Activated T-cell treated with anti-CD3 and anti-CD28 coated beads, Interleukin-2, amount 50 U/mL, for 24 hours (primary cell): ENCODE data around the gene FZD10.

Experiments
- DNase-seq: peaks from one replicate; pipeline ENCODE4 v3.0.0-alpha.2; 2020
- H3K27ac Mint-ChIP-seq: 2 replicates; pipeline ENCODE4 v1.8.0; 2020; ENCODE audit warnings: mild to moderate bottlenecking, mixed read lengths
- H3K27me3 Mint-ChIP-seq: 2 replicates; pipeline ENCODE4 v1.8.0; 2020; ENCODE audit warnings: mixed read lengths
- H3K36me3 Mint-ChIP-seq: 2 replicates; pipeline ENCODE4 v1.8.0; 2020; ENCODE audit warnings: low read depth, mixed read lengths
- H3K4me1 Mint-ChIP-seq: 2 replicates; pipeline ENCODE4 v1.8.0; 2020; ENCODE audit warnings: low read depth, mixed read lengths
- H3K4me3 Mint-ChIP-seq: 2 replicates; pipeline ENCODE4 v1.8.0; 2020; ENCODE audit warnings: mild to moderate bottlenecking, moderate library complexity, mixed read lengths
- H3K9me3 Mint-ChIP-seq: 2 replicates; pipeline ENCODE4 v1.8.0; 2020; ENCODE audit warnings: mixed read lengths

FZD10 gene

DNA sequence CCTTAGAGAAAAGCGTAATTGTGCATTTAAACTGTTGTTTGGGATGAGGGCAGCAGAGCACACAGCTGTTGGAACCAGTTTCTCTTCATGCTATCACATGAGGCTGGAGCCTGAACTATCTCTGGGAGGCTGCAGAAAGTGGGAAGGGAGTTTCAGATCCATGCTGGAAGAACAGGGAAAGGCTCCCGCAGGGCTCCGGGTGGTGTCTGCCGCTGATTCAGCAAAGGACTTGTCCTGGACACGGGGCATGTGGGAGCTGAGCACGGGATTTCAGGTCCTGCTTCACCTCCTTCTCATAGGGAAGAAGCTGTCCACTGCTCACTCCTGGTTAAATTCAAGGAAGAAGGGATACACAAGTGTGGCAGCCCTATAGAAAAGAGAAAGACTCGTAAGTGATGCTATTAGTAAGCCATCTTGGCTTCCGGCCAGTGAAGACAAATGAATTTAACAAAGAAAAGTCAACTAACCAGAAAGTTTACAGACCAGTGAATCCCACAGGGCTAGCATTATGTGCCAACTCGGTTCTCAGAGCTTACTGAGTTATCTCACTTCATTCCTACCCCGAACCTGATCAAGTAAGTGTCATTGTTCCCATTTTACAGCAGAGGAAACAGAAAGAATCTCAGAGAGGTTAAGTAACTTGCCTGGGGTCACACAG is 6.7 kb upstream of the FZD10 start:
- no peaks in the 10 kb centered on the region for H3K4me1 Mint-ChIP-seq
- no peak overlapping the region for H3K4me3 Mint-ChIP-seq
- peaks cover 30% of the 10 kb centered on the region for H3K27me3 Mint-ChIP-seq
- H3K27ac Mint-ChIP-seq = no peak overlapping the region
- H3K36me3 Mint-ChIP-seq = no peaks in the 10 kb centered on the region
- DNase-seq = no peak
- no peaks in the 10 kb centered on the region for H3K9me3 Mint-ChIP-seq

- H3K36me3 Mint-ChIP-seq = no peaks in the 10 kb centered on the region
- no peak overlapping the region for H3K27ac Mint-ChIP-seq
- no peak for DNase-seq
- H3K9me3 Mint-ChIP-seq = no peaks in the 10 kb centered on the region
- H3K27me3 Mint-ChIP-seq = peaks cover 36% of the 10 kb centered on the region
- no peak overlapping the region for H3K4me3 Mint-ChIP-seq
- H3K4me1 Mint-ChIP-seq = peaks cover 2% of the 10 kb centered on the region
These were observed 5.5 kb upstream of the FZD10 start for GRCh38 chr12:130156652-130157275.

DNA sequence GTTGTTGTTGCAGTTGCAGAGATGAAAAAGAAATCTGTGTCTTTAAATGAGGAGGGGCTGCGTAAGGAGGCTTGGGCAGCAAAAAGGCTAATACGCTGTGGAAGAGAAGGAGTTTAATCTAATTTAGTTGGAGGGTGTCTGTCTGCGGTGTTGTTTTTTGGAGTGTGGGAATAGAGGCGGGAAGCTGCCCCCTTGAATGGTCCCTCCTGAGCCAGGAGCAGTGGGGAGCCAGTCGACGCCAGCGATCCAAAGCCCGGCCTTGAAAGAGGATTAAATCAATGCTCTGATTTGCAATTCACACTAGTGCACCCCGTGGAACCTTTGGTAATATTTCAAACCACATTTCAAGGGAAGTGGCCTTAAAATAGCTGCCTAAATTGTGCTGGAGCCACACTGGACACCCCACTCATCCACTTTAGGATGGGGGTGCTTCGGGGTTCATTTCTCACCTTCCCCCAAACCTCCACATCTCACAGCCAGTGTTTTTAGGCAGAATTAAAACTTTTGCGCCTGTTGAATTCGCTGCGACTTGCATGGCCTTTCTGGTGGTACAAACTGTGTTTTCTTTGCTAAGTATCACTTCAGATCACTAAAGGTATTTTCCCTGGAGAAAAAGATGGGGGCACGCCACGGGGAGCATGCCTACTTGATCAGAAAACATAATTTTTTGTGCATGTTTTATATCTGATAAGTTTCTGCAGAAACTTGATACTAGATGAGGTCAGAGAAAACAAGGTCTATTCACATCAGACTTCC is 4.1 kb upstream of the FZD10 start:
- H3K27me3 Mint-ChIP-seq = peaks cover 40% of the 10 kb centered on the region
- no peaks in the 10 kb centered on the region for H3K36me3 Mint-ChIP-seq
- H3K4me1 Mint-ChIP-seq = peaks cover 2% of the 10 kb centered on the region
- no peak overlapping the region for H3K27ac Mint-ChIP-seq
- no peak overlapping the region for H3K4me3 Mint-ChIP-seq
- H3K9me3 Mint-ChIP-seq = no peaks in the 10 kb centered on the region
- no peak for DNase-seq

DNA sequence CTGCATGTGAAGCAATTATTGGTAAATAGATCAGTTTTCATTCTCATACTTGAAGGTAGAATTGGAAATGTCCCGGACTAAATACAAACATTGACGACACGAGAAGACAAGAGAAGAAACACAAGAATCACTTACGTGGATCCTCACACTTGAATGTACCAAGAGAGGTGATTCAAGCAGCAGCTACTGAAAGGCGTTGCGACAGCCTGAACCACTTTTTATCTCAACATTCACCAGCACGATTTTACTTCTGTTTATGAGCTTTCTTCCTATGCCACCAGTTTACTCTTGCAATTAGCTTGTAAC is 3.6 kb upstream of the FZD10 start:
- Mint-ChIP-seq H3K36me3 (no peaks in the 10 kb centered on the region), H3K9me3 (no peaks in the 10 kb centered on the region), H3K27me3 (peaks cover 46% of the 10 kb centered on the region), H3K27ac (no peak overlapping the region), H3K4me1 (peaks cover 4% of the 10 kb centered on the region), H3K4me3 (no peak overlapping the region)
- no peak for DNase-seq

DNA sequence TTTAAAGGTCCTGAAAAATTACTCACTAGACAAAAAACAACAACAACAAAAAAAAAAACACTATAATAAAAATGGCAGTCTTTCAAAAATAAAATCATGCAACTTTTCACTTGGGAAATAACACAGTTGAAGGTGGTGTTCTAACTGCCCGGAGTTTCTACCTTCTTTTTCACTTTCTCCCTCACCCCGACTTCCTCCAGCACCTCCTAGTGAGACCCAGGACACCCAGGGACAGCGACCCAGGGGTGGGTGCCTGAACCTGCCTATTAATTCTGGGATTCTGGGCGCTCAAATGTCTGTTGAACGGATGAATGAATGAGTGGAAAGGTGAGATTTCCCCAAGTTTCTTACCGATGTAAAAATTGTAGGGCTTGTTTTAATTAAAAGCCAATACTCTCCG is 2.0 kb upstream of the FZD10 start:
- no peak overlapping the region for H3K27ac Mint-ChIP-seq
- peaks cover 52% of the 10 kb centered on the region for H3K27me3 Mint-ChIP-seq
- H3K36me3 Mint-ChIP-seq = no peaks in the 10 kb centered on the region
- no peaks in the 10 kb centered on the region for H3K9me3 Mint-ChIP-seq
- no peak overlapping the region for H3K4me3 Mint-ChIP-seq
- DNase-seq = no peak
- peaks cover 5% of the 10 kb centered on the region for H3K4me1 Mint-ChIP-seq

GRCh38 chr12:130160711-130161231 is 1.5 kb upstream of the FZD10 start:
- no peak for DNase-seq
- H3K9me3 Mint-ChIP-seq = no peaks in the 10 kb centered on the region
- H3K4me1 Mint-ChIP-seq = peaks cover 5% of the 10 kb centered on the region
- H3K27me3 Mint-ChIP-seq = peaks cover 51% of the 10 kb centered on the region
- H3K36me3 Mint-ChIP-seq = no peaks in the 10 kb centered on the region
- no peak overlapping the region for H3K4me3 Mint-ChIP-seq
- H3K27ac Mint-ChIP-seq = no peak overlapping the region

- Mint-ChIP-seq H3K27ac (no peak overlapping the region), H3K4me1 (peaks cover 5% of the 10 kb centered on the region), H3K4me3 (peak overlapping the region; percentile 33), H3K36me3 (no peaks in the 10 kb centered on the region), H3K9me3 (no peaks in the 10 kb centered on the region), H3K27me3 (peaks cover 52% of the 10 kb centered on the region)
- DNase-seq = no peak
These were observed 712 bp upstream of the FZD10 start for GRCh38 chr12:130161261-130162243.

DNA sequence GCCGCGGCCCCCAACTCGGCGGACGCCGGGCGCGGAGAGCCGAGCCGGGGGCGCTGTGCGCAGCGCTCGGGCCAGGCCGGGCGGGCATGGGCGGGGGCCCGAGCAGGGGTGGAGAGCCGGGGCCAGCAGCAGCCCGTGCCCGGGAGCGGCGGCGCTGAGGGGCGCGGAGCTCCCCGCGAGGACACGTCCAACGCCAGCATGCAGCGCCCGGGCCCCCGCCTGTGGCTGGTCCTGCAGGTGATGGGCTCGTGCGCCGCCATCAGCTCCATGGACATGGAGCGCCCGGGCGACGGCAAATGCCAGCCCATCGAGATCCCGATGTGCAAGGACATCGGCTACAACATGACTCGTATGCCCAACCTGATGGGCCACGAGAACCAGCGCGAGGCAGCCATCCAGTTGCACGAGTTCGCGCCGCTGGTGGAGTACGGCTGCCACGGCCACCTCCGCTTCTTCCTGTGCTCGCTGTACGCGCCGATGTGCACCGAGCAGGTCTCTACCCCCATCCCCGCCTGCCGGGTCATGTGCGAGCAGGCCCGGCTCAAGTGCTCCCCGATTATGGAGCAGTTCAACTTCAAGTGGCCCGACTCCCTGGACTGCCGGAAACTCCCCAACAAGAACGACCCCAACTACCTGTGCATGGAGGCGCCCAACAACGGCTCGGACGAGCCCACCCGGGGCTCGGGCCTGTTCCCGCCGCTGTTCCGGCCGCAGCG is 639 bp downstream of the FZD10 start:
- peaks cover 5% of the 10 kb centered on the region for H3K4me1 Mint-ChIP-seq
- no peaks in the 10 kb centered on the region for H3K36me3 Mint-ChIP-seq
- peak overlapping the region; percentile 64 for H3K27ac Mint-ChIP-seq
- DNase-seq = no peak
- peaks cover 56% of the 10 kb centered on the region for H3K27me3 Mint-ChIP-seq
- H3K9me3 Mint-ChIP-seq = no peaks in the 10 kb centered on the region
- H3K4me3 Mint-ChIP-seq = peak overlapping the region; percentile 43

GRCh38 chr12:130163461-130164215 is 1.4 kb downstream of the FZD10 start:
- Mint-ChIP-seq H3K27me3 (peaks cover 58% of the 10 kb centered on the region), H3K4me3 (no peak overlapping the region), H3K9me3 (no peaks in the 10 kb centered on the region), H3K4me1 (peaks cover 5% of the 10 kb centered on the region), H3K36me3 (no peaks in the 10 kb centered on the region), H3K27ac (peak overlapping the region; percentile 29)
- DNase-seq = no peak

DNA sequence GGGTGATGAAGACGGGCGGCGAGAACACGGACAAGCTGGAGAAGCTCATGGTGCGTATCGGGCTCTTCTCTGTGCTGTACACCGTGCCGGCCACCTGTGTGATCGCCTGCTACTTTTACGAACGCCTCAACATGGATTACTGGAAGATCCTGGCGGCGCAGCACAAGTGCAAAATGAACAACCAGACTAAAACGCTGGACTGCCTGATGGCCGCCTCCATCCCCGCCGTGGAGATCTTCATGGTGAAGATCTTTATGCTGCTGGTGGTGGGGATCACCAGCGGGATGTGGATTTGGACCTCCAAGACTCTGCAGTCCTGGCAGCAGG is 1.9 kb downstream of the FZD10 start:
- H3K27me3 Mint-ChIP-seq = peaks cover 64% of the 10 kb centered on the region
- no peak overlapping the region for H3K4me3 Mint-ChIP-seq
- H3K27ac Mint-ChIP-seq = no peak overlapping the region
- DNase-seq = no peak
- no peaks in the 10 kb centered on the region for H3K36me3 Mint-ChIP-seq
- H3K4me1 Mint-ChIP-seq = peaks cover 5% of the 10 kb centered on the region
- no peaks in the 10 kb centered on the region for H3K9me3 Mint-ChIP-seq

GRCh38 chr12:130164936-130165335 is 2.7 kb downstream of the FZD10 start:
- DNase-seq = no peak
- Mint-ChIP-seq H3K27ac (no peak overlapping the region), H3K4me1 (peaks cover 5% of the 10 kb centered on the region), H3K27me3 (peaks cover 66% of the 10 kb centered on the region), H3K4me3 (no peak overlapping the region), H3K36me3 (no peaks in the 10 kb centered on the region), H3K9me3 (no peaks in the 10 kb centered on the region)

GRCh38 chr12:130166306-130166705 is 4.0 kb downstream of the FZD10 start:
- H3K9me3 Mint-ChIP-seq = no peaks in the 10 kb centered on the region
- DNase-seq = no peak
- no peaks in the 10 kb centered on the region for H3K36me3 Mint-ChIP-seq
- peaks cover 64% of the 10 kb centered on the region for H3K27me3 Mint-ChIP-seq
- H3K4me3 Mint-ChIP-seq = no peak overlapping the region
- H3K4me1 Mint-ChIP-seq = peaks cover 5% of the 10 kb centered on the region
- H3K27ac Mint-ChIP-seq = no peak overlapping the region

GRCh38 chr12:130167537-130167936 is 5.3 kb downstream of the FZD10 start:
- no peak overlapping the region for H3K27ac Mint-ChIP-seq
- H3K9me3 Mint-ChIP-seq = no peaks in the 10 kb centered on the region
- no peak overlapping the region for H3K4me3 Mint-ChIP-seq
- no peaks in the 10 kb centered on the region for H3K36me3 Mint-ChIP-seq
- peaks cover 3% of the 10 kb centered on the region for H3K4me1 Mint-ChIP-seq
- DNase-seq = no peak
- H3K27me3 Mint-ChIP-seq = peaks cover 64% of the 10 kb centered on the region
